GM12891 (cell line): ENCODE data around the gene IL4R.

Experiments used
- POLR2A ChIP-seq: IDR thresholded peaks from 2 replicates; pipeline ENCODE4 v1.6.1; 2011; ENCODE audit warnings: low read depth, low read length, control low read depth
- POLR2AphosphoS5 ChIP-seq: IDR thresholded peaks from 2 replicates; pipeline ENCODE4 v1.6.1; 2011; ENCODE audit warnings: low read depth, low read length, control low read depth
- POU2F2 ChIP-seq: IDR thresholded peaks from 2 replicates; pipeline ENCODE4 v1.6.1; 2011; ENCODE audit warnings: low read depth, mild to moderate bottlenecking, control low read depth, low read length, moderate library complexity
- TAF1 ChIP-seq: IDR thresholded peaks from 2 replicates; pipeline ENCODE4 v1.6.1; 2011; ENCODE audit warnings: low read depth, low read length, control low read depth

DNA sequence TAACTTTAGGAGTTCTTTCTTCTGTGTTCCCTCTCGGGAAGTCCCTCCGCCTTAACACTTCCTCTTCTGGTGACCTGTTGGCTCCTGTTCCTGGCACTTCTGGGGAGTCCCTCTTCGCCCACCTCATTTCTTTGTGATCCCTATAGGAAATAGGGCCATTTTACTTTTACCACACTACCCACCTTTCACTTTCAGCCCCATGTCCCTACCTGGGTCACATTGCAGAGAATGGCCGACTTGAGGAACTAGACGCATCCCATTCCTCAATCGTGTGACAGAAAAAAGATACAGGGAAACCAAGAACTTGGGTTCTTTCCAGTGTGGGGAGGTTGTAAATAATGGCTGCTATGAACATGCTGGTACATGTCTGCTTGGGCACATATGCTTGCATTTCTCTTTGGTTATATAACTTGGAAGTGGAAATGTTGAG, 94.8 kb downstream of the IL4R start:
- TF ChIP-seq TAF1 (no peak), POLR2AphosphoS5 (no peak; the same call in 1 of the 2 replicates), POLR2A (no peak), POU2F2 (no peak)
